ENCODE measurements around the gene UQCRFS1. TPM values are rescaled to one million over a fixed set of nuclear protein-coding genes. Genes with fewer than 3 reads are reported as not detected.
"Not testable (repeated sequence)": the region's sequence is repeated elsewhere in the genome, so short reads cannot be mapped to it uniquely, and the experiment has no call there.

The UQCRFS1 gene
- total RNA-seq (10 to 100 TPM; 33.1 to 34.4 TPM), polyA plus RNA-seq (ENCODE audit: insufficient read length in 2 of 2) (10 to 100 TPM; 33.3 to 35.3 TPM)
- long read RNA-seq, donor 1, transcript UQCRFS1-201 (2 exons, 3,475 nt): major isoform, 168 of 168 reads
- long read RNA-seq, donor 1, partial matches to known transcripts: 0 of 168 reads
- long read RNA-seq, donor 1, other reads (novel, unspliced or antisense): 0 of 168 reads
- long read RNA-seq, donor 2, transcript UQCRFS1-201 (2 exons, 3,475 nt): major isoform, 65 of 65 reads
- long read RNA-seq, donor 2, partial matches to known transcripts: 0 of 65 reads
- long read RNA-seq, donor 2, other reads (novel, unspliced or antisense): 0 of 65 reads
- long read RNA-seq, donor 3, transcript UQCRFS1-201 (2 exons, 3,475 nt): major isoform, 78 of 83 reads
- long read RNA-seq, donor 3, partial matches to known transcripts: 0 of 83 reads
- long read RNA-seq, donor 3, other reads (novel, unspliced or antisense): 5 of 83 reads
- long read RNA-seq, donor 4, transcript UQCRFS1-201 (2 exons, 3,475 nt): major isoform, 96 of 96 reads
- long read RNA-seq, donor 4, partial matches to known transcripts: 0 of 96 reads
- long read RNA-seq, donor 4, other reads (novel, unspliced or antisense): 0 of 96 reads

DNA sequence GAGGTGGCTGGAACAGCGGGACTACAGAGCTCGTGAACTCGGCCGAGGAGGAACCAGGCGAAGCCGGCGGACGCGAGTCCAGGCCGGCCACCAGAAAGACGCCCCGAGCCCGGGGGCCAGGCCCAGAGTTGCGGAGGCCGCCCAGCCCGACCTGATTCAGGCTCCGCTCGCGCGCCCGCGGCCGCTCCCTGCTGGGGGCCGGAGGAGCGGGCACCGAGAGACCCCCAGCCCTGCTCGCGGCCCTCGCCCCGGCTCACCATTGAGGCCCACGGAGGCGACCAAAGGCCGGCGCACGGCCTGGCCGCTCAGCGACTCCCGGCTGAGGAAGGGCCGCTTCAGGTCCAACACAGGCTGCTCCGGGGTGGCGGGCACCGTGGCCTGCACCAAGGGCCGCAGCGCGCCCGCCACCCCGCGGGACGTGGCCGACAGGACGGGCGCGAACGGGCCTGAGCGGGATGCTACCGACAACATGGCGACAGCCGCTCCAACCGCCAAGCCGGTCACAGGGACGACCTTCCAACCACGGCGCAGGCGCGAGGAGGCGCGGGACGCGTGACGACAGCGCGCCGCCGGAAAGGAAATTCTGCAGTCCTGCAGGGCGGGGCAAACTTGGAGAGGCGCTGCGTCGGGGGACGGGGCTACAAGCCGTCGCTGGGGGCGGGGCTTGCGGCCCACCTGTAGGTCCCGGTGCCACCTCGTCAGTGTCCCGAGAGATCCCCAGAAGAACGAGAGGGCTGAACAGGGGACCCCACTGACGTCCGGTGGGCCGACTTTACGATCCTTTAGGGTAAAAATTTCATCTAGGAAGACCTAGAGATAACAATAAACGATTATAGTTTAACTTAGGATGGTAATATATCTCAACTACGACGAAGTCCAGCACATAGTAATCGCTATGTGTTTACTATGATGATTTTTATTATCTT, at the start of gene UQCRFS1:
UQCRFS1 (minus strand) TSS at position 504 of the 926 bp plus-strand sequence; CDS start at position 471, 33 bp downstream.
- Histone ChIP-seq H3K4me3 (ENCODE audit: low read depth, low read length) (peak within 1 kb of the TSS; percentile 75), H3K9me3 (ENCODE audit: control insufficient read depth, insufficient read depth, low read length) (no peaks in the 10 kb centered on the region), H3K4me1 (ENCODE audit: control insufficient read depth, insufficient read depth, low read length) (peaks cover 4% of the 10 kb centered on the region), H3K36me3 (ENCODE audit: control insufficient read depth, insufficient read depth, low read length) (no peaks in the 10 kb centered on the region), H3K27me3 (ENCODE audit: control insufficient read depth, insufficient read depth, low read length) (no peaks in the 10 kb centered on the region), H3K27ac (ENCODE audit: low read depth, low read length) (peak within 1 kb of the TSS; percentile 61)
- peak; percentile 84 to 98 (median 88) for DNase-seq (ENCODE audit: low read depth in 4 of 6, low spot score in 6 of 6)
- under 1% methylated on average over 81 of the region's 95 CpGs for WGBS (ENCODE audit: insufficient coverage)

DNA sequence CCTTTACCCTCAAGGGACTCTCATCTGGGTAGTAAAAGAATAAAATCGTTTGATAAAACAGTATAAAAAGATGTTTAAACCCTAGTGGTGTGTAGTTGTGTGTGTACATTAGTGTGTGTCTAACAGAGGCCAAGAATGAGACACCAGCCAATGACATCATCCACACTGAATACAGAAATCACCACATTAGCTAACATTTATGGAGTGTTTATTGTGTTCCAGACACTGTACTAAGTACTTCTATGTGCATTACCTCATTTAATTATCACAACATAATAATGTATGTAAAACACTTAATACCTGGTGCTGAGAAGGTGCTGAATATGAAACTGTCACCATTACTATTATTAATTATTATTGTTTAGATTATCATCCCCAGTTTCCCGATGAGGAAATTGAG, 49.1 kb upstream of the UQCRFS1 start:
- H3K27me3 ChIP-seq (ENCODE audit: control insufficient read depth, insufficient read depth, low read length): no peaks in the 10 kb centered on the region
- H3K9me3 ChIP-seq (ENCODE audit: control insufficient read depth, insufficient read depth, low read length): no peaks in the 10 kb centered on the region
- H3K27ac ChIP-seq (ENCODE audit: low read depth, low read length): no peak overlapping the region
- no peak for DNase-seq (ENCODE audit: low read depth in 4 of 6, low spot score in 6 of 6)
- no CpG with 5 or more reads among the region's 2 CpGs for whole genome bisulfite sequencing (ENCODE audit: insufficient coverage)
- no peaks in the 10 kb centered on the region for H3K36me3 ChIP-seq (ENCODE audit: control insufficient read depth, insufficient read depth, low read length)
- H3K4me3 ChIP-seq (ENCODE audit: low read depth, low read length): no peak overlapping the region
- peaks cover 3% of the 10 kb centered on the region for H3K4me1 ChIP-seq (ENCODE audit: control insufficient read depth, insufficient read depth, low read length)

GRCh38 chr19:29260477-29261317, 47.7 kb upstream of the UQCRFS1 start:
- peak in 1 of 6 donors; percentile 54 for DNase-seq (ENCODE audit: low read depth in 4 of 6, low spot score in 6 of 6)
- Histone ChIP-seq H3K4me3 (ENCODE audit: low read depth, low read length) (no peak overlapping the region), H3K27me3 (ENCODE audit: control insufficient read depth, insufficient read depth, low read length) (no peaks in the 10 kb centered on the region), H3K4me1 (ENCODE audit: control insufficient read depth, insufficient read depth, low read length) (peaks cover 3% of the 10 kb centered on the region), H3K36me3 (ENCODE audit: control insufficient read depth, insufficient read depth, low read length) (no peaks in the 10 kb centered on the region), H3K27ac (ENCODE audit: low read depth, low read length) (no peak overlapping the region), H3K9me3 (ENCODE audit: control insufficient read depth, insufficient read depth, low read length) (no peaks in the 10 kb centered on the region)
- WGBS (ENCODE audit: insufficient coverage): 79% methylated on average over 2 of the region's 5 CpGs

DNA sequence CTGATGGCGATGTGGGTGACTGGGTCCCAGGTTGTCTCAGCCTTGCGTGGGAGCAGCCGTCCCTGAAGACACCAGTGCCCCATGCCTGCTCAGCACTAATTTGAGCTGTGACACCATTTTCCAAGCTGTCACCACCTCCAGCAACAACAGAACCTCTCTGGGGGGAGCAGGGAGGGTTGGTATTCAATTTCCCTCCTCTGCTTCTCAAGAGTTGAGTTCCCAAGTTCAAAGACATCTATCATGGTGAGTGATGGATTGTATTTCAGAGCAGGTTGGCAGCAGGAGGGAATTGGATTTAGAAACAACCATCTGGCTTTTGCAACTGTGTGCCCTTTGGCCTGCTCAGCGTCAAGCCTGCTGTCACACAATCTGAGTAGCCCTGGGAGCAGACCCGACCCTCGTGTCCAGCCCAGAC, 46.9 kb upstream of the UQCRFS1 start:
- Histone ChIP-seq H3K27ac (ENCODE audit: low read depth, low read length) (no peak overlapping the region), H3K27me3 (ENCODE audit: control insufficient read depth, insufficient read depth, low read length) (no peaks in the 10 kb centered on the region), H3K36me3 (ENCODE audit: control insufficient read depth, insufficient read depth, low read length) (no peaks in the 10 kb centered on the region), H3K9me3 (ENCODE audit: control insufficient read depth, insufficient read depth, low read length) (no peaks in the 10 kb centered on the region), H3K4me1 (ENCODE audit: control insufficient read depth, insufficient read depth, low read length) (peaks cover 3% of the 10 kb centered on the region), H3K4me3 (ENCODE audit: low read depth, low read length) (no peak overlapping the region)
- 49% methylated on average over 3 of the region's 6 CpGs for WGBS (ENCODE audit: insufficient coverage)
- no peak for DNase-seq (ENCODE audit: low read depth in 4 of 6, low spot score in 6 of 6)

- Histone ChIP-seq H3K9me3 (ENCODE audit: control insufficient read depth, insufficient read depth, low read length) (no peaks in the 10 kb centered on the region), H3K4me3 (ENCODE audit: low read depth, low read length) (no peak overlapping the region), H3K4me1 (ENCODE audit: control insufficient read depth, insufficient read depth, low read length) (peaks cover 3% of the 10 kb centered on the region), H3K27me3 (ENCODE audit: control insufficient read depth, insufficient read depth, low read length) (no peaks in the 10 kb centered on the region), H3K36me3 (ENCODE audit: control insufficient read depth, insufficient read depth, low read length) (no peaks in the 10 kb centered on the region), H3K27ac (ENCODE audit: low read depth, low read length) (no peak overlapping the region)
- 100% methylated on average over 2 of the region's 3 CpGs for WGBS (ENCODE audit: insufficient coverage)
- DNase-seq (ENCODE audit: low read depth in 4 of 6, low spot score in 6 of 6): no peak
Measured at GRCh38 chr19:29259153-29259552, 46.2 kb upstream of the UQCRFS1 start.

- Histone ChIP-seq H3K4me1 (ENCODE audit: control insufficient read depth, insufficient read depth, low read length) (no peaks in the 10 kb centered on the region), H3K27me3 (ENCODE audit: control insufficient read depth, insufficient read depth, low read length) (no peaks in the 10 kb centered on the region), H3K36me3 (ENCODE audit: control insufficient read depth, insufficient read depth, low read length) (no peaks in the 10 kb centered on the region), H3K4me3 (ENCODE audit: low read depth, low read length) (no peak overlapping the region), H3K9me3 (ENCODE audit: control insufficient read depth, insufficient read depth, low read length) (no peaks in the 10 kb centered on the region), H3K27ac (ENCODE audit: low read depth, low read length) (no peak overlapping the region)
- DNase-seq (ENCODE audit: low read depth in 4 of 6, low spot score in 6 of 6): no peak
- WGBS (ENCODE audit: insufficient coverage): 50% methylated on average over 1 of the region's 2 CpGs
Measured at GRCh38 chr19:29256516-29256915, 43.6 kb upstream of the UQCRFS1 start.

DNA sequence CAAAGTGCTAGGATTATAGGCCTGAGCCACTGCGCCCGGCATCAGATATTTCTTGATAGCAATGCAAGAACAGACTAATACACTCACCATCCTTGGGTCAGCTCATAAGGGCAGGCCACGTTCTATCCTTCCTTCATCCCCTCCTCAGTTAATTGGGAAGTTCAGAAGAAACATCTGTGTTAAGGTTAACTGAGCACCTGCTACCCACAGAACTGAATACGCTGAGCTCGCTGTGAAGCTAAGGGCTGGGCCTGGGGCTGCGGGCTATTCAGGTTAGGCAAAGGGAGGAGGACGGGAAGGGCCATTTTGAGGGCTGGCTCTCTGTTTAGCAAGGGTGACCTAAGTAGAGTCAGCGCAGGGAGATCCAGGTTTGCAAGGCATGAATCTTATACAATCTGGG, 43.0 kb upstream of the UQCRFS1 start:
- DNase-seq (ENCODE audit: low read depth in 4 of 6, low spot score in 6 of 6): no peak
- Histone ChIP-seq H3K27me3 (ENCODE audit: control insufficient read depth, insufficient read depth, low read length) (no peaks in the 10 kb centered on the region), H3K36me3 (ENCODE audit: control insufficient read depth, insufficient read depth, low read length) (no peaks in the 10 kb centered on the region), H3K9me3 (ENCODE audit: control insufficient read depth, insufficient read depth, low read length) (no peaks in the 10 kb centered on the region), H3K4me1 (ENCODE audit: control insufficient read depth, insufficient read depth, low read length) (no peaks in the 10 kb centered on the region), H3K27ac (ENCODE audit: low read depth, low read length) (no peak overlapping the region), H3K4me3 (ENCODE audit: low read depth, low read length) (no peak overlapping the region)
- WGBS (ENCODE audit: insufficient coverage): 100% methylated on average over 5 of the region's 8 CpGs

GRCh38 chr19:29255006-29255405, 42.1 kb upstream of the UQCRFS1 start:
- DNase-seq (ENCODE audit: low read depth in 4 of 6, low spot score in 6 of 6): no peak
- H3K9me3 ChIP-seq (ENCODE audit: control insufficient read depth, insufficient read depth, low read length): no peaks in the 10 kb centered on the region
- 86% methylated on average over 9 of the region's 9 CpGs for WGBS (ENCODE audit: insufficient coverage)
- H3K4me3 ChIP-seq (ENCODE audit: low read depth, low read length): no peak overlapping the region
- no peaks in the 10 kb centered on the region for H3K4me1 ChIP-seq (ENCODE audit: control insufficient read depth, insufficient read depth, low read length)
- no peak overlapping the region for H3K27ac ChIP-seq (ENCODE audit: low read depth, low read length)
- no peaks in the 10 kb centered on the region for H3K27me3 ChIP-seq (ENCODE audit: control insufficient read depth, insufficient read depth, low read length)
- H3K36me3 ChIP-seq (ENCODE audit: control insufficient read depth, insufficient read depth, low read length): no peaks in the 10 kb centered on the region

- H3K9me3 ChIP-seq (ENCODE audit: control insufficient read depth, insufficient read depth, low read length); H3K27ac ChIP-seq (ENCODE audit: low read depth, low read length); DNase-seq (ENCODE audit: low read depth in 4 of 6, low spot score in 6 of 6); H3K36me3 ChIP-seq (ENCODE audit: control insufficient read depth, insufficient read depth, low read length); H3K4me3 ChIP-seq (ENCODE audit: low read depth, low read length); H3K27me3 ChIP-seq (ENCODE audit: control insufficient read depth, insufficient read depth, low read length): not testable (repeated sequence)
- WGBS (ENCODE audit: insufficient coverage): no CpG with 5 or more reads among the region's 3 CpGs
- peaks cover 15% of the 10 kb centered on the region for H3K4me1 ChIP-seq (ENCODE audit: control insufficient read depth, insufficient read depth, low read length)
Measured at GRCh38 chr19:29249798-29250197, 36.8 kb upstream of the UQCRFS1 start.

Data from spinal cord (tissue), 10 donors.